Ramos (cell line): Measurements from ENCODE around the gene SBF1.

Experiments
- in situ Hi-C: fragments of 300-500 bp; cut with MboI; formaldehyde crosslinking; loops from one replicate; pipeline ENCODE4 v1.14.3; 2022; ENCODE audit warnings: low sequenced_read_pairs; ENCODE audit not compliant: unreplicated experiment

Gene SBF1

GRCh38 chr22:50470491-50470890 lies 4.3 kb downstream of the SBF1 start:
- in situ Hi-C loops: no loop called here

- in situ Hi-C loops: no loop called here
Measured at GRCh38 chr22:50469377-50470305, 5.2 kb downstream of the SBF1 start.

GRCh38 chr22:50468626-50469025 lies 6.2 kb downstream of the SBF1 start:
- in situ Hi-C loops: no loop called here

GRCh38 chr22:50467773-50468440 lies 6.9 kb downstream of the SBF1 start:
- in situ Hi-C loops: no loop called here

- in situ Hi-C loops: no loop called here
Measured at GRCh38 chr22:50467341-50467740, 7.5 kb downstream of the SBF1 start.

GRCh38 chr22:50465066-50465930 lies 9.5 kb downstream of the SBF1 start:
- in situ Hi-C loops: no loop called here

GRCh38 chr22:50464451-50464850 lies 10.4 kb downstream of the SBF1 start:
- in situ Hi-C loops: no loop called here

- in situ Hi-C loops: no loop called here
Measured at GRCh38 chr22:50463188-50463900, 11.5 kb downstream of the SBF1 start.

- in situ Hi-C loops: no loop called here
Measured at GRCh38 chr22:50461979-50462540, 12.8 kb downstream of the SBF1 start.

- in situ Hi-C loops: no loop called here
Measured at GRCh38 chr22:50461536-50461935, 13.3 kb downstream of the SBF1 start.

- in situ Hi-C loops: no loop called here
Measured at GRCh38 chr22:50460938-50461337, 13.9 kb downstream of the SBF1 start.

GRCh38 chr22:50459496-50460140 lies 15.2 kb downstream of the SBF1 start:
- in situ Hi-C loops: no loop called here

GRCh38 chr22:50459016-50459415 lies 15.8 kb downstream of the SBF1 start:
- in situ Hi-C loops: no loop called here

GRCh38 chr22:50456466-50457234 lies 18.2 kb downstream of the SBF1 start:
- in situ Hi-C loops: no loop called here

GRCh38 chr22:50456026-50456425 lies 18.8 kb downstream of the SBF1 start:
- in situ Hi-C loops: no loop called here

- in situ Hi-C loops: no loop called here
Measured at GRCh38 chr22:50455201-50455600, 19.6 kb downstream of the SBF1 start.

- in situ Hi-C loops: no loop called here
Measured at GRCh38 chr22:50454556-50455075, 20.2 kb downstream of the SBF1 start.

GRCh38 chr22:50452649-50453048 lies 22.2 kb downstream of the SBF1 start:
- in situ Hi-C loops: no loop called here
